Stomach (tissue), 4 donors: ENCODE results near the gene ITGB8.

ENCODE experiments used
- CTCF ChIP-seq, 7 experiments: fragments of 450-650 bp in 4 of 7; fragments of 200-600 bp in 3 of 7; sonication (generic) in 3 of 7; IDR thresholded peaks; one replicate each; pipeline ENCODE4 v1.5.1; 2016 to 2019; ENCODE audit warnings: antibody characterized with exemption in 7 of 7, control low read depth in 2 of 7, mild to moderate bottlenecking in 1 of 7
- POLR2A ChIP-seq, 4 donors: fragments of 450-650 bp; IDR thresholded peaks; one replicate each; pipeline ENCODE4 v1.6.1; 2016; ENCODE audit warnings: antibody characterized with exemption in 4 of 4, control low read depth in 2 of 4, mild to moderate bottlenecking in 1 of 4, moderate library complexity in 1 of 4

- TF ChIP-seq CTCF (IDR thresholded peaks at IDR 0.05) = no peak
- no peak for TF ChIP-seq POLR2A (IDR thresholded peaks at IDR 0.05)
Observed at GRCh38 chr7:20352573-20353306, 22.0 kb downstream of the ITGB8 start.
